ENCODE data around the gene RSPRY1. TPM values are rescaled to one million over a fixed set of nuclear protein-coding genes. Genes with fewer than 3 reads are reported as not detected.

The RSPRY1 gene
- total RNA-seq (59.5 TPM), polyA plus RNA-seq (18.3 TPM)

GRCh38 chr16:57185945-57186871 lies at the start of gene RSPRY1, which contains the start of gene PSME3IP1:
Gene RSPRY1 (plus strand): TSS chr16:57186329. CDS start chr16:57204659, 18,330 bp downstream.
Gene PSME3IP1 (minus strand): TSS chr16:57186039. CDS start chr16:57173854, 12,185 bp downstream.
- DNase-seq (ENCODE audit: extremely low spot score), result peak; percentile 99
- Histone ChIP-seq H3K27ac (ENCODE audit: low read depth) (peak within 1 kb of the TSS; percentile 96), H3K4me3 (ENCODE audit: low read depth, low read length) (peak within 1 kb of the TSS; percentile 94), H3K36me3 (ENCODE audit: insufficient read depth) (no peaks in the 10 kb centered on the region), H3K4me1 (ENCODE audit: insufficient read depth) (peaks cover 1% of the 10 kb centered on the region)
- under 1% methylated on average over 64 of the region's 64 CpGs for WGBS

GRCh38 chr16:57137043-57137442 lies 49.1 kb upstream of the RSPRY1 start:
- no peaks in the 10 kb centered on the region for H3K36me3 ChIP-seq (ENCODE audit: insufficient read depth)
- no peaks in the 10 kb centered on the region for H3K4me1 ChIP-seq (ENCODE audit: insufficient read depth)
- H3K4me3 ChIP-seq (ENCODE audit: low read depth, low read length), result no peak overlapping the region
- H3K27ac ChIP-seq (ENCODE audit: low read depth), result no peak overlapping the region
- no peak for DNase-seq (ENCODE audit: extremely low spot score)
- WGBS, result 81% methylated on average over 14 of the region's 14 CpGs

GRCh38 chr16:57137566-57138273 lies 48.4 kb upstream of the RSPRY1 start:
- no peaks in the 10 kb centered on the region for H3K36me3 ChIP-seq (ENCODE audit: insufficient read depth)
- no peak for DNase-seq (ENCODE audit: extremely low spot score)
- H3K4me1 ChIP-seq (ENCODE audit: insufficient read depth), result no peaks in the 10 kb centered on the region
- no peak overlapping the region for H3K27ac ChIP-seq (ENCODE audit: low read depth)
- no peak overlapping the region for H3K4me3 ChIP-seq (ENCODE audit: low read depth, low read length)
- 79% methylated on average over 10 of the region's 10 CpGs for WGBS

GRCh38 chr16:57138281-57138935 lies 47.7 kb upstream of the RSPRY1 start:
- Histone ChIP-seq H3K36me3 (ENCODE audit: insufficient read depth) (no peaks in the 10 kb centered on the region), H3K27ac (ENCODE audit: low read depth) (no peak overlapping the region), H3K4me1 (ENCODE audit: insufficient read depth) (no peaks in the 10 kb centered on the region), H3K4me3 (ENCODE audit: low read depth, low read length) (no peak overlapping the region)
- 89% methylated on average over 10 of the region's 10 CpGs for WGBS
- no peak for DNase-seq (ENCODE audit: extremely low spot score)

GRCh38 chr16:57140931-57141668 lies 45.0 kb upstream of the RSPRY1 start:
- no peaks in the 10 kb centered on the region for H3K36me3 ChIP-seq (ENCODE audit: insufficient read depth)
- WGBS, result 91% methylated on average over 7 of the region's 7 CpGs
- no peak for DNase-seq (ENCODE audit: extremely low spot score)
- no peak overlapping the region for H3K27ac ChIP-seq (ENCODE audit: low read depth)
- H3K4me1 ChIP-seq (ENCODE audit: insufficient read depth), result no peaks in the 10 kb centered on the region
- no peak overlapping the region for H3K4me3 ChIP-seq (ENCODE audit: low read depth, low read length)

- Histone ChIP-seq H3K4me3 (ENCODE audit: low read depth, low read length) (no peak overlapping the region), H3K4me1 (ENCODE audit: insufficient read depth) (no peaks in the 10 kb centered on the region), H3K27ac (ENCODE audit: low read depth) (no peak overlapping the region), H3K36me3 (ENCODE audit: insufficient read depth) (no peaks in the 10 kb centered on the region)
- 84% methylated on average over 16 of the region's 16 CpGs for WGBS
- DNase-seq (ENCODE audit: extremely low spot score), result no peak
Measured at GRCh38 chr16:57141822-57142631, 44.1 kb upstream of the RSPRY1 start.

GRCh38 chr16:57143149-57143921 lies 42.8 kb upstream of the RSPRY1 start:
- Histone ChIP-seq H3K4me3 (ENCODE audit: low read depth, low read length) (no peak overlapping the region), H3K36me3 (ENCODE audit: insufficient read depth) (no peaks in the 10 kb centered on the region), H3K4me1 (ENCODE audit: insufficient read depth) (no peaks in the 10 kb centered on the region), H3K27ac (ENCODE audit: low read depth) (no peak overlapping the region)
- no peak for DNase-seq (ENCODE audit: extremely low spot score)
- 83% methylated on average over 14 of the region's 14 CpGs for WGBS

GRCh38 chr16:57144027-57144426 lies 42.1 kb upstream of the RSPRY1 start:
- H3K4me1 ChIP-seq (ENCODE audit: insufficient read depth), result no peaks in the 10 kb centered on the region
- no peak overlapping the region for H3K4me3 ChIP-seq (ENCODE audit: low read depth, low read length)
- H3K36me3 ChIP-seq (ENCODE audit: insufficient read depth), result no peaks in the 10 kb centered on the region
- WGBS, result 92% methylated on average over 2 of the region's 2 CpGs
- no peak for DNase-seq (ENCODE audit: extremely low spot score)
- H3K27ac ChIP-seq (ENCODE audit: low read depth), result no peak overlapping the region

- no peak for DNase-seq (ENCODE audit: extremely low spot score)
- Histone ChIP-seq H3K4me1 (ENCODE audit: insufficient read depth) (no peaks in the 10 kb centered on the region), H3K36me3 (ENCODE audit: insufficient read depth) (no peaks in the 10 kb centered on the region), H3K27ac (ENCODE audit: low read depth) (no peak overlapping the region), H3K4me3 (ENCODE audit: low read depth, low read length) (no peak overlapping the region)
- 77% methylated on average over 14 of the region's 14 CpGs for WGBS
Measured at GRCh38 chr16:57145046-57146021, 40.8 kb upstream of the RSPRY1 start.

- no peaks in the 10 kb centered on the region for H3K36me3 ChIP-seq (ENCODE audit: insufficient read depth)
- 91% methylated on average over 24 of the region's 24 CpGs for WGBS
- H3K4me1 ChIP-seq (ENCODE audit: insufficient read depth), result no peaks in the 10 kb centered on the region
- no peak overlapping the region for H3K27ac ChIP-seq (ENCODE audit: low read depth)
- H3K4me3 ChIP-seq (ENCODE audit: low read depth, low read length), result no peak overlapping the region
- DNase-seq (ENCODE audit: extremely low spot score), result no peak
Measured at GRCh38 chr16:57146040-57146647, 40.0 kb upstream of the RSPRY1 start.

- no peak for DNase-seq (ENCODE audit: extremely low spot score)
- Histone ChIP-seq H3K36me3 (ENCODE audit: insufficient read depth) (no peaks in the 10 kb centered on the region), H3K4me3 (ENCODE audit: low read depth, low read length) (no peak overlapping the region), H3K4me1 (ENCODE audit: insufficient read depth) (no peaks in the 10 kb centered on the region), H3K27ac (ENCODE audit: low read depth) (no peak overlapping the region)
- WGBS, result 94% methylated on average over 5 of the region's 5 CpGs
Measured at GRCh38 chr16:57146735-57147134, 39.4 kb upstream of the RSPRY1 start.
